Neural progenitor cell (in vitro differentiated cells): Measurements from ENCODE around the gene ABCA7.

ENCODE experiments used
- CTCF ChIP-seq: fragments of 200-600 bp; sonication (generic); IDR thresholded peaks from 2 replicates; pipeline ENCODE4 v1.5.1; 2017; ENCODE audit warnings: antibody characterized with exemption, mild to moderate bottlenecking
- EZH2 ChIP-seq: fragments of 200-600 bp; sonication (generic); IDR thresholded peaks from 2 replicates; pipeline ENCODE4 v1.6.1; 2017; ENCODE audit warnings: antibody characterized with exemption, mild to moderate bottlenecking, moderate library complexity
- EZH2phosphoT487 ChIP-seq: fragments of 200-600 bp; sonication (generic); IDR thresholded peaks from 2 replicates; pipeline ENCODE4 v1.6.1; 2017; ENCODE audit warnings: antibody characterized with exemption

GRCh38 chr19:1042689-1043511, 3.0 kb downstream of the ABCA7 start:
- TF ChIP-seq EZH2 (no peak), CTCF (no peak), EZH2phosphoT487 (no peak)
